GM12878 (cell line): Measurements from ENCODE around the gene SLC6A15.

ENCODE experiments used
- CTCF ChIP-seq, 3 experiments: IDR thresholded peaks in 2 of 3; conservative IDR thresholded peaks in 1 of 3; 2 replicates each; pipeline ENCODE4 v1.5.1; 2011; ENCODE audit warnings: low read depth in 3 of 3, low read length in 3 of 3, mild to moderate bottlenecking in 3 of 3, control low read depth in 2 of 3, moderate library complexity in 2 of 3, inconsistent platforms in 1 of 3, mixed read lengths in 1 of 3; ENCODE audit not compliant: control insufficient read depth in 2 of 3, insufficient read depth in 1 of 3; ENCODE audit errors: extremely low read depth in 1 of 3
- FOXM1 ChIP-seq: IDR thresholded peaks from 2 replicates; pipeline ENCODE4 v1.6.1; 2012; ENCODE audit warnings: low read depth, mild to moderate bottlenecking, inconsistent platforms, low read length, moderate library complexity
- RBBP5 ChIP-seq: fragments of 200-600 bp; sonication (generic); conservative IDR thresholded peaks from 2 replicates; pipeline ENCODE4 v1.6.1; 2016
- TF ChIP-seq, protein P1 (sequence below): IDR thresholded peaks from 2 replicates; pipeline ENCODE4 v1.6.1; 2011; ENCODE audit warnings: low read depth, mild to moderate bottlenecking, low read length, moderate library complexity, borderline replicate concordance; ENCODE audit errors: extremely low read depth

- TF ChIP-seq CTCF (IDR thresholded peaks at IDR 0.05 in 2 of 3, conservative IDR thresholded peaks at IDR 0.05 in 1 of 3; ENCODE audit: control insufficient read depth in 2 of 3, extremely low read depth in 1 of 3, insufficient read depth in 1 of 3, low read depth in 3 of 3, low read length in 3 of 3) (no peak), RBBP5 (no peak), FOXM1 (no peak)
- TF ChIP-seq, protein P1, sequence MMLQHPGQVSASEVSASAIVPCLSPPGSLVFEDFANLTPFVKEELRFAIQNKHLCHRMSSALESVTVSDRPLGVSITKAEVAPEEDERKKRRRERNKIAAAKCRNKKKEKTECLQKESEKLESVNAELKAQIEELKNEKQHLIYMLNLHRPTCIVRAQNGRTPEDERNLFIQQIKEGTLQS = no peak
These were observed 48.3 kb upstream of the SLC6A15 start for GRCh38 chr12:84960918-84961317.
